Measurements from ENCODE around the gene GNAT2.
A peak's percentile ranks its signal among the peaks of the same experiment; 100 is the strongest.

Gene GNAT2

GRCh38 chr1:109603229-109603628 is 16.2 kb downstream of the GNAT2 start:
- no peak for DNase-seq
- TF ChIP-seq, protein P1, sequence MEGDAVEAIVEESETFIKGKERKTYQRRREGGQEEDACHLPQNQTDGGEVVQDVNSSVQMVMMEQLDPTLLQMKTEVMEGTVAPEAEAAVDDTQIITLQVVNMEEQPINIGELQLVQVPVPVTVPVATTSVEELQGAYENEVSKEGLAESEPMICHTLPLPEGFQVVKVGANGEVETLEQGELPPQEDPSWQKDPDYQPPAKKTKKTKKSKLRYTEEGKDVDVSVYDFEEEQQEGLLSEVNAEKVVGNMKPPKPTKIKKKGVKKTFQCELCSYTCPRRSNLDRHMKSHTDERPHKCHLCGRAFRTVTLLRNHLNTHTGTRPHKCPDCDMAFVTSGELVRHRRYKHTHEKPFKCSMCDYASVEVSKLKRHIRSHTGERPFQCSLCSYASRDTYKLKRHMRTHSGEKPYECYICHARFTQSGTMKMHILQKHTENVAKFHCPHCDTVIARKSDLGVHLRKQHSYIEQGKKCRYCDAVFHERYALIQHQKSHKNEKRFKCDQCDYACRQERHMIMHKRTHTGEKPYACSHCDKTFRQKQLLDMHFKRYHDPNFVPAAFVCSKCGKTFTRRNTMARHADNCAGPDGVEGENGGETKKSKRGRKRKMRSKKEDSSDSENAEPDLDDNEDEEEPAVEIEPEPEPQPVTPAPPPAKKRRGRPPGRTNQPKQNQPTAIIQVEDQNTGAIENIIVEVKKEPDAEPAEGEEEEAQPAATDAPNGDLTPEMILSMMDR (IDR thresholded peaks at IDR 0.05; ENCODE audit: low read depth, low read length, missing control alignments), result no peak
- no peaks in the 10 kb centered on the region for H3K27me3 ChIP-seq (replicated peaks)
- no peaks in the 10 kb centered on the region for H3K36me3 ChIP-seq (replicated peaks)
- in situ Hi-C loops (cut with HindIII; ENCODE audit: low pct_ligation_motif_present, low sequenced_read_pairs), result no loop called here
- H3K4me3 ChIP-seq (ENCODE audit: low read depth, low read length), result no peak overlapping the region
- no peak overlapping the region for H3K27ac ChIP-seq

GRCh38 chr1:109598655-109599054 is 20.8 kb downstream of the GNAT2 start:
- H3K27me3 ChIP-seq (replicated peaks), result no peaks in the 10 kb centered on the region
- in situ Hi-C loops (cut with HindIII; ENCODE audit: low pct_ligation_motif_present, low sequenced_read_pairs), result no loop called here
- peaks cover 11% of the 10 kb centered on the region for H3K36me3 ChIP-seq (replicated peaks)
- no peak for DNase-seq
- TF ChIP-seq, protein P1 (IDR thresholded peaks at IDR 0.05; ENCODE audit: low read depth, low read length, missing control alignments), result peak; percentile 53
- H3K27ac ChIP-seq, result no peak overlapping the region
- no peak overlapping the region for H3K4me3 ChIP-seq (ENCODE audit: low read depth, low read length)

DNA sequence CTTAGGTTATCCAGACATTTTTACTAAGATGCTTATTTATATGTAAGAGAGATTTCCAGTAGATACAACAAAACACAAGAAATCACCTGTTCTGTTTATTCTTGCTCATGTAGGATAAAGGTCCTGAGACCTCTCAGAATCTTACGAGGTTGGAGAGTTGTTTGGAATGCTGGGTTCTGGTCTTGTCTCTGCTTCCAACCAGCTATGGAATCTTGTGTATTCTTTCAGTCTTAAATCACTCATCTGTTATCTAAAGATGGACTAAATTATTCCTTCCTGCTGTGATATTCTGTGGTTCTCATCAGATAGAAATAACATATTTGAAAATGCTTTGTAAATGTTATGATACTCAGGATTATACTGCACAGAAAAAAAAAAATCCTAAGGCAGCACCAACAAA is 21.3 kb downstream of the GNAT2 start:
- Histone ChIP-seq H3K27ac (no peak overlapping the region), H3K27me3 (replicated peaks) (no peaks in the 10 kb centered on the region), H3K36me3 (replicated peaks) (peaks cover 12% of the 10 kb centered on the region), H3K4me3 (ENCODE audit: low read depth, low read length) (no peak overlapping the region)
- in situ Hi-C loops (cut with HindIII; ENCODE audit: low pct_ligation_motif_present, low sequenced_read_pairs), result no loop called here
- TF ChIP-seq, protein P1 (IDR thresholded peaks at IDR 0.05; ENCODE audit: low read depth, low read length, missing control alignments), result no peak
- no peak for DNase-seq

DNA sequence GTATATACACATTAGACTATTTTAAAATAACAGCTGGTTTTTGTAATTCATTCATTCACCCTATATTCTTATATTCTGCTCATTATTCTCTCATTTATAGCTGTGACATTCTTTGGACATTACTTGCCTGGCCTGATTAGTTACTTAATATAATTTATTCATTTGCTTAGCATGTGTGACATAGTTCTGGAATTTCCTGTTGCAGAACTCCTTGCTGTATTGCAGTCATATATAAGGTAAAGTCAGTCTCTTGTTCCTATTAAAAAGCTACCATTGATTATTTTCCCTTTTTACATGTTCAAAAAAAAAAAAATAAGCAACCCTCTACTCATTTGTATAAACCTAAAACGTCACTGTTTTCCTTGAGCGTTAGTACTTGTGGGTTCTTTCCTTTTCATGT is 23.9 kb downstream of the GNAT2 start:
- Histone ChIP-seq H3K27me3 (replicated peaks) (no peaks in the 10 kb centered on the region), H3K36me3 (replicated peaks) (peaks cover 22% of the 10 kb centered on the region), H3K4me3 (ENCODE audit: low read depth, low read length) (no peak overlapping the region), H3K27ac (no peak overlapping the region)
- TF ChIP-seq, protein P1 (IDR thresholded peaks at IDR 0.05; ENCODE audit: low read depth, low read length, missing control alignments), result no peak
- in situ Hi-C loops (cut with HindIII; ENCODE audit: low pct_ligation_motif_present, low sequenced_read_pairs), result no loop called here
- DNase-seq, result no peak

GRCh38 chr1:109592916-109593315 is 26.5 kb downstream of the GNAT2 start:
- peaks cover 36% of the 10 kb centered on the region for H3K36me3 ChIP-seq (replicated peaks)
- in situ Hi-C loops (cut with HindIII; ENCODE audit: low pct_ligation_motif_present, low sequenced_read_pairs), result no loop called here
- no peak overlapping the region for H3K4me3 ChIP-seq (ENCODE audit: low read depth, low read length)
- no peak overlapping the region for H3K27ac ChIP-seq
- TF ChIP-seq, protein P1 (IDR thresholded peaks at IDR 0.05; ENCODE audit: low read depth, low read length, missing control alignments), result no peak
- no peaks in the 10 kb centered on the region for H3K27me3 ChIP-seq (replicated peaks)
- DNase-seq, result no peak

DNA sequence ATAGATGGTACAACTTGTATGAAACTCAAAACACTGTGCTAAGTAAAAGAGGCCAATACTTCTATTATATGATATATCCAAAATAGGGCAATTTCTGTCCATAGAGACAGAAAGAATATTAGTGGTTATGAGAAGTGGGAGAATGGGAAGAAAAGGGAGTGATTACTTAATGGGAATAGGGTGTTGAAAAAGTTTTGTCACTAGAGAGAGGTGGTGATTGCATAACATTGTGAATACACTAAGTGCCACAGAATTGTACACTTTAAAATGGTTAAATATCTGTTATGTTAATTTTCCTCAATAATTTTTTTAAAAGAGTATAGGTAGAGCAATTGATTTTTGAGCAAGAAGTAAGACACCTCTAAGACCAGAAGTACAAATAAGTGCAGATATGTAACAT is 29.7 kb downstream of the GNAT2 start:
- DNase-seq, result no peak
- Histone ChIP-seq H3K4me3 (ENCODE audit: low read depth, low read length) (no peak overlapping the region), H3K27ac (no peak overlapping the region), H3K36me3 (replicated peaks) (peaks cover 55% of the 10 kb centered on the region), H3K27me3 (replicated peaks) (no peaks in the 10 kb centered on the region)
- in situ Hi-C loops (cut with HindIII; ENCODE audit: low pct_ligation_motif_present, low sequenced_read_pairs), result no loop called here
- TF ChIP-seq, protein P1 (IDR thresholded peaks at IDR 0.05; ENCODE audit: low read depth, low read length, missing control alignments), result no peak
